Spinal cord (tissue), 10 donors: ENCODE data around the gene ZNF439. TPM values are rescaled to one million over a fixed set of nuclear protein-coding genes. Genes with fewer than 3 reads are reported as not detected.
"Not testable (repeated sequence)": the region's sequence is repeated elsewhere in the genome, so short reads cannot be mapped to it uniquely, and the experiment has no call there.

ENCODE experiments used
- DNase-seq, 6 donors: peaks; one replicate each; pipeline versions ENCODE4 v3.0.0 to v3.0.0-alpha.2; 2013 to 2015; ENCODE audit warnings: low spot score in 6 of 6, low read depth in 4 of 6
- H3K27ac ChIP-seq: one replicate; pipeline ENCODE4 v1.5.1; 2013; ENCODE audit warnings: low read depth, low read length, control low read depth
- H3K27me3 ChIP-seq: one replicate; pipeline ENCODE4 v1.6.1; 2013; ENCODE audit warnings: low read length; ENCODE audit not compliant: control insufficient read depth, insufficient read depth
- H3K36me3 ChIP-seq: one replicate; pipeline ENCODE4 v1.6.1; 2013; ENCODE audit warnings: low read length; ENCODE audit not compliant: control insufficient read depth, insufficient read depth
- H3K4me1 ChIP-seq: one replicate; pipeline ENCODE4 v1.6.1; 2013; ENCODE audit warnings: low read length; ENCODE audit not compliant: control insufficient read depth, insufficient read depth
- H3K4me3 ChIP-seq: one replicate; pipeline ENCODE4 v1.5.1; 2013; ENCODE audit warnings: low read depth, low read length, control low read depth
- H3K9me3 ChIP-seq: one replicate; pipeline ENCODE4 v1.6.1; 2013; ENCODE audit warnings: low read length; ENCODE audit not compliant: control insufficient read depth, insufficient read depth
- WGBS: methylation state at CpG from one replicate; pipeline ENCODE4 v1.1.5; 2013; ENCODE audit warnings: missing lambda C conversion rate; ENCODE audit not compliant: insufficient coverage; 5-methylcytosine and 5-hydroxymethylcytosine counted together
- polyA plus RNA-seq, 2 donors: library from polyadenylated mRNA; unstranded; fragments of 120-200 nt; gene quantifications; one replicate each; pipeline ENCODE4 v1.2.1, GENCODE V29; 2013; ENCODE audit not compliant: insufficient read length in 2 of 2
- total RNA-seq, 2 donors: library from RNA; depleted of rRNA in 1 of 2; stranded (reverse); fragments of 120-200 nt in 1 of 2; fragments of >200 nt in 1 of 2; gene quantifications; one replicate each; pipeline versions ENCODE4 v1.2.3 to v1.2.4, GENCODE V29; 2013 to 2014
- donor health status: healthy.

Gene ZNF439
- total and polyA plus RNA-seq, 4 donors: 21.7 to 30.2 (median 22.5) TPM

DNA sequence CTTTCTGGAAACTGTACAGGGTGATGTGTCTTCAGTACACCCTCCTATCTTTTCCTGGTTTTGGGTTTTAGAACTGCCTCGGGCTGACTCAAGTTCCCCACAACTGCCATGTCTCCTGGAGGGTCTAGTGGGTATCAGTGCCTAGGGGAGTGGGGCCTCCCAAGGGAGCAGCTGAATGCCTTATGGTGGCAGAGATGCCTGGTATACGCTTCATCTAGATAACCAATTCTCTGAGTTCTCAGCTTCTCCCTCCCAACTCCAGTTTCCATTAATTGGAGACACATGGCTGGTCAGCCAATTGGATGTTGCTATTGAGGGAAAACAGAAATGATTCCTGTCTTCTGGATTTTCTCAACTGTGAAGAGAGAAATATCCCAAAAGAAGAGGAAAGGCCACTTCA lies 12.8 kb downstream of the ZNF439 start:
- Histone ChIP-seq H3K9me3 (peaks cover 19% of the 10 kb centered on the region), H3K36me3 (no peaks in the 10 kb centered on the region), H3K27me3 (no peaks in the 10 kb centered on the region), H3K27ac (no peak overlapping the region), H3K4me3 (no peak overlapping the region), H3K4me1 (no peaks in the 10 kb centered on the region)
- WGBS: 100% methylated on average over 1 of the region's 2 CpGs
- no peak for DNase-seq

DNA sequence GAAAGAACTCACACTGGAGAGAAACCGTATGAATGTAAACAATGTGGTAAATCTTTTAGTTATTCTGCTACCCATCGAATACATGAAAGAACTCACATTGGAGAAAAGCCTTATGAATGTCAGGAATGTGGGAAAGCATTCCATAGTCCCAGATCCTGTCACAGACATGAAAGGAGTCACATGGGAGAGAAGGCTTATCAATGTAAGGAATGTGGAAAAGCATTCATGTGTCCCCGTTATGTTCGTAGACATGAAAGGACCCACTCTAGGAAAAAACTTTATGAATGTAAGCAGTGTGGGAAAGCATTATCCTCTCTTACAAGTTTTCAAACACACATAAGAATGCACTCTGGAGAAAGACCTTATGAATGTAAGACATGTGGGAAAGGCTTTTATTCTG lies 19.2 kb downstream of the ZNF439 start:
- not testable (repeated sequence) for H3K27me3 ChIP-seq, DNase-seq, H3K4me1 ChIP-seq, H3K27ac ChIP-seq, H3K4me3 ChIP-seq
- WGBS: no CpG with 5 or more reads among the region's 4 CpGs
- Histone ChIP-seq H3K9me3 (peaks cover 20% of the 10 kb centered on the region), H3K36me3 (peaks cover 14% of the 10 kb centered on the region)

DNA sequence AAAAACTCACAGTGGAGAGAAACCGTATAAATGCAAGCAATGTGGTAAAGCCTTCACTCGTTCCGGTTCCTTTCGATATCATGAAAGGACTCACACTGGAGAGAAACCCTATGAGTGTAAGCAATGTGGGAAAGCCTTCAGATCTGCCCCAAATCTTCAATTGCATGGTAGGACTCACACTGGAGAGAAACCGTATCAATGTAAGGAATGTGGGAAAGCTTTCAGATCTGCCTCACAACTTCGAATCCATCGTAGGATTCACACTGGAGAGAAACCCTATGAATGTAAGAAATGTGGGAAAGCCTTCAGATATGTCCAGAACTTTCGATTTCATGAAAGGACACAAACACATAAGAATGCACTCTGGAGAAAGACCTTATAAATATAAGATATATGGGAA lies 19.7 kb downstream of the ZNF439 start:
- Histone ChIP-seq H3K27ac (no peak overlapping the region), H3K9me3 (peaks cover 19% of the 10 kb centered on the region), H3K36me3 (peaks cover 15% of the 10 kb centered on the region), H3K4me3 (no peak overlapping the region), H3K27me3 (no peaks in the 10 kb centered on the region), H3K4me1 (no peaks in the 10 kb centered on the region)
- 100% methylated on average over 3 of the region's 8 CpGs for WGBS
- DNase-seq: no peak

- no peaks in the 10 kb centered on the region for H3K27me3 ChIP-seq
- WGBS: 89% methylated on average over 7 of the region's 9 CpGs
- no peak overlapping the region for H3K27ac ChIP-seq
- peaks cover 14% of the 10 kb centered on the region for H3K9me3 ChIP-seq
- no peak overlapping the region for H3K4me3 ChIP-seq
- DNase-seq: no peak
- H3K4me1 ChIP-seq: no peaks in the 10 kb centered on the region
- H3K36me3 ChIP-seq: peaks cover 9% of the 10 kb centered on the region
Observed at GRCh38 chr19:11872624-11873023, 24.1 kb downstream of the ZNF439 start.

- Histone ChIP-seq H3K27me3 (no peaks in the 10 kb centered on the region), H3K4me1 (no peaks in the 10 kb centered on the region), H3K9me3 (peaks cover 8% of the 10 kb centered on the region), H3K27ac (no peak overlapping the region), H3K36me3 (peaks cover 8% of the 10 kb centered on the region), H3K4me3 (no peak overlapping the region)
- DNase-seq: no peak
- WGBS: no CpG with 5 or more reads among the region's 1 CpG
Observed at GRCh38 chr19:11873762-11874161, 25.2 kb downstream of the ZNF439 start.

GRCh38 chr19:11879687-11880266 lies 31.3 kb downstream of the ZNF439 start:
- H3K9me3 ChIP-seq: not testable (repeated sequence)
- WGBS: 72% methylated on average over 13 of the region's 16 CpGs

GRCh38 chr19:11880598-11880997 lies 32.1 kb downstream of the ZNF439 start:
- H3K36me3 ChIP-seq: no peaks in the 10 kb centered on the region
- no peak overlapping the region for H3K4me3 ChIP-seq
- H3K9me3 ChIP-seq: no peaks in the 10 kb centered on the region
- WGBS: 96% methylated on average over 7 of the region's 12 CpGs
- H3K4me1 ChIP-seq: peaks cover 4% of the 10 kb centered on the region
- H3K27ac ChIP-seq: no peak overlapping the region
- DNase-seq: no peak
- H3K27me3 ChIP-seq: no peaks in the 10 kb centered on the region

More at GRCh38 chr19:11879687-11880266, 31.3 kb downstream of the ZNF439 start:
- not testable (repeated sequence) for H3K27ac ChIP-seq, H3K4me1 ChIP-seq, H3K4me3 ChIP-seq, H3K36me3 ChIP-seq, H3K27me3 ChIP-seq
- DNase-seq: peak in 2 of 6 donors; percentile 11 to 34

GRCh38 chr19:11881151-11881800 lies 32.8 kb downstream of the ZNF439 start:
- no peak overlapping the region for H3K4me3 ChIP-seq
- WGBS: 6% methylated on average over 8 of the region's 10 CpGs

DNA sequence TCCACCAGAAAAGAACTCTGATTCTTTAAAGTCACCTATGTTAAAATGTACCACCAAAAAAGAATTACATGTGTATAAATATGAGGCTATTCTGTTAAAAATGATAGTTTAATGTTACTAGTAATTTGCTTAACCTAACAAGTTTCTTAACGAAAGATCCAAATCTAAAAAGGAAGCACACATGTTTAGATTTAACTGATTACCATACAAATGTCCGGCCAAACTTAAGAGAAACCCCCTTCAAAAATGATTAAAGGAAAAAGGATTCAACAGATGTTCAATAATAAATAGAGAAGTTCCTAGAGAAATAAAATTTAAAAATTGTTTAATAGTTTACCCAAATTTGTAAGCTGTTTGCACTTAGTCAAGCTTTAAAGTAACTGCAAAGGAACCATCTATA lies 34.1 kb downstream of the ZNF439 start:
- Histone ChIP-seq H3K27ac (no peak overlapping the region), H3K36me3 (no peaks in the 10 kb centered on the region), H3K9me3 (no peaks in the 10 kb centered on the region), H3K4me1 (peaks cover 12% of the 10 kb centered on the region), H3K4me3 (no peak overlapping the region), H3K27me3 (no peaks in the 10 kb centered on the region)
- DNase-seq: no peak
- no CpG with 5 or more reads among the region's 2 CpGs for WGBS

More at GRCh38 chr19:11881151-11881800, 32.8 kb downstream of the ZNF439 start:
- Histone ChIP-seq H3K27me3 (no peaks in the 10 kb centered on the region), H3K27ac (no peak overlapping the region), H3K36me3 (no peaks in the 10 kb centered on the region), H3K9me3 (no peaks in the 10 kb centered on the region), H3K4me1 (peaks cover 4% of the 10 kb centered on the region)
- DNase-seq: peak in 5 of 6 donors; percentile 33 to 91 (median 56)

DNA sequence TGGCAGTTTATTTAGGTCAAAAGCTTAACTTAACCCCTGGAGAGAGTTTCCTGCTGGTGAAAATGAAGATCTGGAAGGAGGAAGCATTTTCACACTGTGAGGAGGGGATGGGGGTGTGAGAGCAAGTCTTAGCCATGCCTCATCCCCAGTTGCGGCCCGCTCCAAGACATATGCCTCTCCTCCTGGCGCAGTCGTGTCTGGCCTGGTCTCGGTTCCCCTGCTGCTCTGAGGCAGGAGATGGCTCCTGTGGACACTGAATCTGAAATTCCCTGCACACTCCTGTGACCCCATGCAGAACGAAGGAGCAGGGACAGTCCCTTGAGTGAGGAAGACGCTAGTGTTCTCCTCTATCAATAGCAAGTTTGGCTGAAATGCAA lies 38.7 kb downstream of the ZNF439 start:
- H3K27ac ChIP-seq: peak overlapping the region; percentile 89
- no peak for DNase-seq
- H3K9me3 ChIP-seq: no peaks in the 10 kb centered on the region
- peak overlapping the region; percentile 63 for H3K4me3 ChIP-seq
- H3K36me3 ChIP-seq: no peaks in the 10 kb centered on the region
- H3K4me1 ChIP-seq: peaks cover 30% of the 10 kb centered on the region
- H3K27me3 ChIP-seq: no peaks in the 10 kb centered on the region
- WGBS: 8% methylated on average over 4 of the region's 7 CpGs
